GM12872 (cell line): ENCODE data around the gene ETS1.

ENCODE experiments used
- CTCF ChIP-seq: IDR thresholded peaks from 3 replicates; pipeline ENCODE4 v1.5.1; 2011; ENCODE audit warnings: low read depth, mild to moderate bottlenecking, low read length, moderate library complexity; ENCODE audit not compliant: insufficient read depth

ETS1 gene

DNA sequence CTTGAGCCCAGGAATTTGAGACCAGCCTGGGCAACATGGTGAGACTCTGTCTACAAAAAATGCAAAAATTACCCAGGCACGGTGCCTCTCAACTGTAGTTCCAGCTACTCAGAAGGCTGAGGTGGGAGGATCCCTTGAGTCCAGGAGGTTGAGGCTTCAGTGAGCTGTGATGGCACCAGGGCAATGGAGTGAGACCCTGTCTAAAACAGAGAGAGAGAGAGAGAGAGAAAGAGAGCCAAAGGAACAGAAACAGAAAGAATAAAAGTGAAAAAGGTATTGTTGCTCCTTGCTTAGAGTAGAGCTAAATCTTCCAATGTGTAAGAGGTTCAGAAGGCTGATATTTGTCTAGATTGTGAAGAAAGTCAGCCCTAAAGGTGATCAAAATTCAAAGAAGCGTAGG is 8.9 kb upstream of the ETS1 start:
- no peak for TF ChIP-seq CTCF

GRCh38 chr11:128595775-128596174 is 8.4 kb upstream of the ETS1 start:
- no peak for TF ChIP-seq CTCF

GRCh38 chr11:128595221-128595620 is 7.9 kb upstream of the ETS1 start:
- no peak for TF ChIP-seq CTCF

GRCh38 chr11:128594226-128594625 is 6.9 kb upstream of the ETS1 start:
- no peak for TF ChIP-seq CTCF

DNA sequence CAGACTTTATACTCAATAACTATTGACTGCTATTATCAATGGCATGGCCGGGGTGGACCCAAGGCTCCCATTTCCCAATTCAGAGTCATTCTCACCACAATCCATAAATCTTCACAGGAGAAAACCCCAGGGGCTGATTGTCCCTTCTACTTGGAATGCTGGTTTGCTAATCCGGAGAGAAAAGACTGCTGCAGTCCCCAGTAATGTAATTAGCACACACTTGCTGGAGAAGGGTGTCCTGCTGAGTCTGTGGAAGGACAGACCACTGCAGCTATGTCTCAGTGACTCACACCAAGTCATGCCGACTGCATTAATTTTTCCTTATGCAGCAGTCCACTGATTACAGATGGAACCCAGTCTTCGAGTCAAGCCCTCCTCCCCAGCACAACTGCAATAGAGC is 5.9 kb upstream of the ETS1 start:
- no peak for TF ChIP-seq CTCF

DNA sequence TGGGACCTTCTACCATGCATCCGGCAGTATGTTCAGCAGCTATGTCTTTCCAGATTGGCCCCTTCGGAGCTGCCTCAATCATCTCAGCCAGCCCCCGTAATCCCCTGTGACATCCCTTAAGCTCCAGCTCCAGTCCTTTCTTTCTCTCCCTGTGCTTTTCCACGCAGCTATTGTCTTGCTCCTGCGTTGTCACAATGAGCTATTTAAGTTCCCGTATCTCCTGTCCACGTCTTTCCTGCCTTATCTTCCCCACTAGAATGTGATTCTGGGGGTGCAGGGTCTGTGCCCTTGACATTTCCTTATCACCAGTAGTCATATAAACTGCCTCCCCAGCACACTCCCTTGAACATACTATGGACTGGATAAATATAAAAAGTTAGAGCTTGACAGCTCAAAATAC is 5.1 kb upstream of the ETS1 start:
- TF ChIP-seq CTCF: no peak

DNA sequence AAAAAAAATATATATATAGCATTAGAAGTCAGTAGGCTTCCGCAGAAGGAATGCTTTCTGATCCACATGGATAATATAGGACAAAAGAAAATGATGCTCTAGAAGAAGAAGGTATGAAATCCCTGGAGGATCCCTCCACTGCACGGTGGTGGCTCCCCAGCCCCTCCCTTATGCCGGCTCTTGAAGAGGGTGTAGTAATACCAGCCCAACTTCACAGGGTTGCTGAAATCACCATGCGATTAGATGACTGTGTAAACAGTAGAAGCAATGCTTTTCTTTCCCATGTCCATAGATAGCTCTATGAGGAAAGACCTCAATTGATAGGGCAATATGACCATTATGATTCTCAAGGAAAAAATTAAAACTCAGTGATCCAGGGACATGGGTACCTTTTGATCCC is 3.2 kb upstream of the ETS1 start:
- no peak for TF ChIP-seq CTCF

DNA sequence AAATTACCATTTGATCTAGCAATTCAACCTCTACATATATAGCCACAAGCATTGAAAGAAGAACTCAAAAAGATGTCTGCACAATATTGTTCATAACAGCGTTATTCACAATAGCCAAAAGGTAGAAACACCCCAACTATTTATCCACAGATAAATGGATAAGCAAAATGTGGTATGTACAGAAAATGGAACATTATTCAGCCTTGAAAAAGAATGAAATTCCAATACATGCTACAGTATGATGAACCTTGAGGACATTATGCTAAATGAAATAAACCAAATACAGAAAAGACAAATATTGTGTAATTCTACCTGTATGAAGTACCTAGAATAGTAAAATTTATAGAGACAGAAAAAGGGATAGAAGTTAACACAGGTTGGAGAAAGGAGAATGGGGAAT is 2.6 kb upstream of the ETS1 start:
- TF ChIP-seq CTCF: no peak
